Prostate gland (tissue), 2 donors: ENCODE results near the gene SCG5. TPM values are rescaled to one million over a fixed set of nuclear protein-coding genes. Genes with fewer than 3 reads are reported as not detected.

Experiments
- DNase-seq: peaks from one replicate; pipeline ENCODE4 v3.0.0-alpha.2; 2019; ENCODE audit warnings: low spot score
- H3K27ac ChIP-seq, 2 donors: fragments of 200-600 bp; sonication (generic); 2 replicates each; pipeline ENCODE4 v1.5.1; 2017 to 2019
- H3K27me3 ChIP-seq: fragments of 200-600 bp; sonication (generic); replicated peaks from 2 replicates; pipeline ENCODE4 v1.5.1; 2019; ENCODE audit not compliant: insufficient read depth
- H3K36me3 ChIP-seq, 2 donors: fragments of 200-600 bp; sonication (generic); 1 replicate in 1 of 2; 2 replicates in 1 of 2; pipeline versions ENCODE4 v1.5.1 to v1.8.1; 2017 to 2019
- H3K4me1 ChIP-seq: fragments of 200-600 bp; sonication (generic); replicated peaks from 2 replicates; pipeline ENCODE4 v1.5.1; 2019
- H3K4me3 ChIP-seq, 2 donors: fragments of 200-600 bp; sonication (generic); 2 replicates each; pipeline ENCODE4 v1.5.1; 2017 to 2019
- H3K9me3 ChIP-seq: fragments of 200-600 bp; sonication (generic); 2 replicates; pipeline ENCODE4 v1.5.1; 2017
- POLR2A ChIP-seq: fragments of 450-650 bp; IDR thresholded peaks from one replicate; pipeline ENCODE4 v1.6.1; 2016; ENCODE audit warnings: antibody characterized with exemption, mild to moderate bottlenecking
- POLR2AphosphoS5 ChIP-seq: sonication (generic); formaldehyde crosslinking; IDR thresholded peaks from one replicate; pipeline ENCODE4 v1.6.1; 2017; ENCODE audit warnings: antibody characterized with exemption
- WGBS: methylation state at CpG from one replicate; pipeline ENCODE4 v1.1.5; 2018; 5-methylcytosine and 5-hydroxymethylcytosine counted together
- intact Hi-C: fragments of 100-400 bp; cut with DNase I; formaldehyde crosslinking; loops from one replicate; pipeline ENCODE4 v1.14.2; 2022
- total RNA-seq, 2 donors: library from RNA; depleted of rRNA; stranded (reverse); fragments of >200 nt; gene quantifications; one replicate each; pipeline ENCODE4 v1.1.0, GENCODE V29; 2016
- TF ChIP-seq, protein P1 (sequence below), 4 experiments: fragments of 200-600 bp in 2 of 4; fragments of 450-650 bp in 2 of 4; sonication (generic) in 2 of 4; IDR thresholded peaks; 1 replicate in 3 of 4; 2 replicates in 1 of 4; pipeline ENCODE4 v1.5.1; 2016 to 2019; ENCODE audit warnings: antibody characterized with exemption in 4 of 4, mild to moderate bottlenecking in 2 of 4, moderate library complexity in 2 of 4

Gene SCG5
- total RNA-seq, 2 donors from 2014 or later = 0.96 to 4.2 TPM

DNA sequence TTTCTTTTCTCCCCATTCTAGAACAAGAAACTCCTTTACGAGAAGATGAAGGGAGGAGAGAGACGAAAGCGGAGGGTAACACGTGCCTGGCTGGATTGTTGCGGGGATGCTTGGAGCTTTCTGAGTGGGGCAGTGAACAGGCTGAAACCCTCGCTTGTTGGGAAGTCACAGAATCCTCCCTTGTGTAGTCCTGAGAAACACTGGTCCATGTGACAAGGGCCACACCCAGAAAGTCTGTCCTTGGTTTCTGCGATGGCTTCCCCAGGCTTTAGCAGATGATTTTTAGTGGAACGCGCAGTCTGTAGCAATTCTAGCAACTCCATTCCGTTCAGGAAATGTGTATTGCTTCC is 50.2 kb downstream of the SCG5 start:
- H3K4me1 ChIP-seq = no peaks in the 10 kb centered on the region
- intact Hi-C loops = no loop called here
- no peaks in the 10 kb centered on the region for H3K27me3 ChIP-seq
- no peaks in the 10 kb centered on the region for H3K36me3 ChIP-seq
- no peak overlapping the region for H3K4me3 ChIP-seq
- DNase-seq = no peak
- H3K27ac ChIP-seq = no peak overlapping the region
- no peak for TF ChIP-seq POLR2AphosphoS5
- TF ChIP-seq POLR2A = no peak
- TF ChIP-seq, protein P1, sequence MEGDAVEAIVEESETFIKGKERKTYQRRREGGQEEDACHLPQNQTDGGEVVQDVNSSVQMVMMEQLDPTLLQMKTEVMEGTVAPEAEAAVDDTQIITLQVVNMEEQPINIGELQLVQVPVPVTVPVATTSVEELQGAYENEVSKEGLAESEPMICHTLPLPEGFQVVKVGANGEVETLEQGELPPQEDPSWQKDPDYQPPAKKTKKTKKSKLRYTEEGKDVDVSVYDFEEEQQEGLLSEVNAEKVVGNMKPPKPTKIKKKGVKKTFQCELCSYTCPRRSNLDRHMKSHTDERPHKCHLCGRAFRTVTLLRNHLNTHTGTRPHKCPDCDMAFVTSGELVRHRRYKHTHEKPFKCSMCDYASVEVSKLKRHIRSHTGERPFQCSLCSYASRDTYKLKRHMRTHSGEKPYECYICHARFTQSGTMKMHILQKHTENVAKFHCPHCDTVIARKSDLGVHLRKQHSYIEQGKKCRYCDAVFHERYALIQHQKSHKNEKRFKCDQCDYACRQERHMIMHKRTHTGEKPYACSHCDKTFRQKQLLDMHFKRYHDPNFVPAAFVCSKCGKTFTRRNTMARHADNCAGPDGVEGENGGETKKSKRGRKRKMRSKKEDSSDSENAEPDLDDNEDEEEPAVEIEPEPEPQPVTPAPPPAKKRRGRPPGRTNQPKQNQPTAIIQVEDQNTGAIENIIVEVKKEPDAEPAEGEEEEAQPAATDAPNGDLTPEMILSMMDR (IDR thresholded peaks at IDR 0.05) = no peak
- H3K9me3 ChIP-seq = no peaks in the 10 kb centered on the region
- WGBS = 85% methylated on average over 10 of the region's 10 CpGs

DNA sequence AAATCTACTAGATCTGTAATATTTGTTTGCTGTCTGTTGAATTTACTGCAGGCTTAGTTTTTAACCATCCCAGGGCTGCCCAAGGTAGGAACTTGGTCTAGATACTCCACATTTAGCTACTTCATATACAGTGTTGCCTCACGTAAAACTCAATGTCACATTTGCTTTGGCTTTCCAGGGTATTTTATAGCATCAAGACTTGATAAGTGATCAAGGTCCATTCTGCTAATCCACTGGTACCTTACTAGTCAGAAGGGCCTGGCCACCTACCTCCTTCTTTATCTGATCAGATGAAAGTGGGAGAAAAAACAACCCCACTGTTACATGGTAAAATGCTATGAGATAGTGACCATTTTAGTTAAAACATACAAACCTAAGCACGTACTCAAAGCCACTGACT is 50.8 kb downstream of the SCG5 start:
- Histone ChIP-seq H3K27ac (no peak overlapping the region), H3K4me1 (no peaks in the 10 kb centered on the region), H3K4me3 (no peak overlapping the region), H3K36me3 (no peaks in the 10 kb centered on the region), H3K9me3 (no peaks in the 10 kb centered on the region), H3K27me3 (no peaks in the 10 kb centered on the region)
- DNase-seq = no peak
- intact Hi-C loops = no loop called here
- TF ChIP-seq POLR2AphosphoS5 (no peak), POLR2A (no peak)
- TF ChIP-seq, protein P1 (IDR thresholded peaks at IDR 0.05) = no peak
- WGBS = 96% methylated on average over 2 of the region's 2 CpGs

DNA sequence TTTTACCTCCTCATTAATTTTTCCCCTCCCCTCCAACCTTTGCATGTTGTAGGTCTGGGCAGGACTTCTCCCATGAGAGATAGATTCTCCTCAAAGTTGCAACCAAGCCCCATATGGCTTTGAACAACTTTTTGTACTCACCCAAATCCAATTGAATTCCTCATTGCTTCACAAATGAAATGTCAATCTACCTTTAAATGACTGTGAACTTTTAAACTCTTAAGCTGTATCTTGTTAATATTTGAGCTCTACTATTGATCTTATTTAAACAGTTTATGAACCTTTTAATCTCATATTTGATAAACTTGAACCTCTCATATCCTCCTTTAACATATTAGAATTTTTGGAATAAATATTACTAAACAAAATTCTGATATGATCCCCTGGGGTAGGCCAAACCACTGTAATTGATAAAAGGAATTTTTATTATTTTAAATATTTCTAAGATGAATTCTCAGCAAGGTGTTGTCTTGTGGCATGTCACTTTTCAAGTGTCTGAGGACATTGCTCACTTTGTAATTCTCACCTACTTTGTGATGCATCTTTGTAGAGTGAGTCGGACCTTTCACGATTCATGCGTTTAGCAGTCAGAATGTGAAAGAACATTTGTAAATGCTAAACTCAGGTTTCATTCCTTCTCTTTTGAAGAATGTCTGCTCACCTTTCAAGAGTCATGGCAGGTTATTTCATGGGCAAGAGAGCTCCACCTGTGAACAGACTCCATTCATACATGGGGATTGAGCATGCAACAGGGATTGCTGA is 52.9 kb downstream of the SCG5 start:
- 96% methylated on average over 3 of the region's 3 CpGs for WGBS
- no peak for DNase-seq
- H3K9me3 ChIP-seq = no peaks in the 10 kb centered on the region
- H3K36me3 ChIP-seq = no peaks in the 10 kb centered on the region
- intact Hi-C loops = no loop called here
- H3K4me3 ChIP-seq = no peak overlapping the region
- no peaks in the 10 kb centered on the region for H3K27me3 ChIP-seq
- H3K27ac ChIP-seq = no peak overlapping the region
- no peaks in the 10 kb centered on the region for H3K4me1 ChIP-seq
- TF ChIP-seq, protein P1 (IDR thresholded peaks at IDR 0.05) = no peak
- TF ChIP-seq POLR2A = no peak
- TF ChIP-seq POLR2AphosphoS5 = no peak

DNA sequence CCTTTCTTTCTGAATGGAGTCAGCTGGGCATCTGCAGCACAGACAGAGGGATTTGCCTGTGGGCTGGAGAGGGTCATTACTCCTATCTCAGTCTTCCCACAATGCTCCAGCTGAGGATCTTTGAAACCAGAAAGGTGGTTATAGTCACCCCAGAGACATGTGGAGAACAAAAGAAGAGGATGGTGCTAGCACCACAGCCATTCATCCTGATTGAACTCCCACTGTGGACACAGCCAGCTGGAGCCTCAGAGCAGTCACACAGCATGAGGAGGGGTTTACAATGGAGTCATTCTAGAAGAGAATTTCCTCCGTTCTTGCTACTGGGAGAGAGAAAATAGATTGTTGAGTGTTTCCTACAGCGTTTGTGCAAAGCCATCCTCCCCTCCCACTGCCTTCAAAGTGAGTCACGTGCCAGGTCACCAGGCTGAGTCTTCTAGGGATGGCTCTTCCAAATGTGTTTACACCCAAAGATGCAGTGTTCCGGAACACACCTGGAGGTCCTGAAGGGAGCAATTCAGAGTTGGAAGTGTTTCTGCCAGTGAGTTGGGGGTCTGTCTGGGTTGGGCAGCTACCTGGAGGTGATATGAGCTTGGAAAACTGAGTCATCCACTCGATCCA is 57.4 kb downstream of the SCG5 start:
- DNase-seq = no peak
- 93% methylated on average over 5 of the region's 5 CpGs for WGBS
- no peak overlapping the region for H3K27ac ChIP-seq
- H3K4me3 ChIP-seq = no peak overlapping the region
- no peaks in the 10 kb centered on the region for H3K4me1 ChIP-seq
- H3K27me3 ChIP-seq = no peaks in the 10 kb centered on the region
- H3K36me3 ChIP-seq = no peaks in the 10 kb centered on the region
- intact Hi-C loops = no loop called here
- no peaks in the 10 kb centered on the region for H3K9me3 ChIP-seq
- no peak for TF ChIP-seq POLR2A
- TF ChIP-seq POLR2AphosphoS5 = no peak
- TF ChIP-seq, protein P1 (IDR thresholded peaks at IDR 0.05) = no peak
